Kasumi-1 (cell line): ENCODE measurements around the gene SLC26A3.

Source experiments
- DNase-seq, 2 experiments: peaks; one replicate each; lab custom pipeline; 2025; lab: John Stamatoyannopoulos, UW

Gene SLC26A3

GRCh38 chr7:107746006-107746405 is 57.0 kb downstream of the SLC26A3 start:
- no peak for DNase-seq

- DNase-seq = peak; percentile 67 to 73
Observed at GRCh38 chr7:107744345-107744750, 58.7 kb downstream of the SLC26A3 start.

- peak; percentile 95 for DNase-seq
Observed at GRCh38 chr7:107743567-107744344, 59.3 kb downstream of the SLC26A3 start, which contains the start of gene CBLL1. TSS of gene CBLL1 (plus strand) at chr7:107744142. CDS start at chr7:107744164, 22 bp downstream.

- DNase-seq = peak; percentile 94
Observed at GRCh38 chr7:107742678-107743566, 60.1 kb downstream of the SLC26A3 start.

- no peak for DNase-seq
Observed at GRCh38 chr7:107728276-107728675, 74.7 kb downstream of the SLC26A3 start.

GRCh38 chr7:107726356-107727130 is 76.5 kb downstream of the SLC26A3 start:
- no peak for DNase-seq

- peak; percentile 30 to 49 for DNase-seq
Observed at GRCh38 chr7:107725138-107725740, 77.8 kb downstream of the SLC26A3 start.

GRCh38 chr7:107723255-107723654 is 79.8 kb downstream of the SLC26A3 start:
- DNase-seq = no peak

- no peak for DNase-seq
Observed at GRCh38 chr7:107721286-107721685, 81.7 kb downstream of the SLC26A3 start.

GRCh38 chr7:107718456-107719193 is 84.4 kb downstream of the SLC26A3 start:
- no peak for DNase-seq

GRCh38 chr7:107715531-107715930 is 87.5 kb downstream of the SLC26A3 start:
- no peak for DNase-seq
